Activated T-cell treated with anti-CD3 and anti-CD28 coated beads for 1 hour (primary cell): ENCODE results near the gene MRPL58.
"Not testable (repeated sequence)": the region's sequence is repeated elsewhere in the genome, so short reads cannot be mapped to it uniquely, and the experiment has no call there.

Source experiments
- DNase-seq: peaks from one replicate; pipeline ENCODE4 v3.0.0-alpha.2; 2020; ENCODE audit warnings: low read depth

MRPL58 gene

DNA sequence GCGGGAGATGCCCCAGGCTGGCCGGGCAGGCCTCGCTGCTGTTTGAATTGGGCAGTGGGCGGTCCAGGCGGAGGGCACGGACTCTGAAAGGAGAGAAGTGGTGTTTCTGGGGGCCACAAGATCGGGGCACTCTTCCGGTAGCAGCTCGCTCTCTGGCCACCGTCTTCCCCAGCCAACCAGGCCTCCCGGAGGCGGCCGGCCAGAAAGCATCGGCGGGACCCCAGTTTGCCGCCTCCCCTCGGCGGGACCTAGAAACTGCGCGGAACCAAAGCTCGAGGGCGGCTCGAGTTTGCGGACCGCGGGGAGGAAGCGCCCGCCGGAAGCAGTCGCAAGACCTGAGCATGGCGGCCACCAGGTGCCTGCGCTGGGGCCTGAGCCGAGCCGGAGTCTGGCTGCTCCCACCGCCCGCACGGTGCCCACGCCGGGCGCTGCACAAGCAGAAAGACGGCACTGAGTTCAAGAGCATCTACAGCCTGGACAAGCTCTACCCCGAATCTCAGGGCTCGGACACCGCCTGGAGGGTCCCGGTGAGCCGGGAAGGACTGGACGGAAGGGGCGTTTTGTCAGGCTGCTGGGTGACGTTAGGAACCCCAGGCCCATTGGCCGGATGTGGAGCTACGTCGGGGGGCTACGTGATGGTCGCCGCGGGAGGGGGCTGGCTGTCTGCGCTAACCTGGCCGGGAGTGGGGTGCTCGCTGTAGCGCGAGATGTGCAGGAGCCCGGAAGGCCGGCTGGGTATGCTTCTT, at the start of gene MRPL58:
Gene MRPL58, plus strand, starts transcription at position 325 of the 746 bp plus-strand sequence. Its CDS starts 17 bp downstream, at position 342.
- peak; percentile 65 for DNase-seq

DNA sequence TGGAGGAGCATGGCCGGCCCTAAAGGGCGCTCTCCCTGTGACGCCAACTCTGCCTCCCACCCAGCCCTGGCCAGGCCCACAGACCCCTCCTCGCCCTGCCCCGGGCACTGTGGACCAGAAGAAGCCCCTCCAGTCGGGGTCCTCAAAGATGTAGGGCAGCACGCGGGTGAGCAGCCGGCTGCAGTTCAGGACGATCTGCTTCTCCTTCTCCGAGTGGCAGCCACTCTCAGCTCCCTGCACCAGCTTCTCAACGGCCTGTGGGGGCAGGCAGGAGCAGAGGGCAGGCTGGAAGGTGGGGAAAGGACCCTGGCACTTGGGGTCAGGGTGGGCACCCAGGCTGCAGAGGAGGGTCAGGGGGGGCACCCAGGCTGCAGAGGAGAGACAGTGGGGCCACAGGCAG, 48.8 kb upstream of the MRPL58 start:
- DNase-seq = no peak

- no peak for DNase-seq
Observed at GRCh38 chr17:74964246-74964761, 48.2 kb upstream of the MRPL58 start.

GRCh38 chr17:74964988-74965622, 47.4 kb upstream of the MRPL58 start:
- DNase-seq = no peak

DNA sequence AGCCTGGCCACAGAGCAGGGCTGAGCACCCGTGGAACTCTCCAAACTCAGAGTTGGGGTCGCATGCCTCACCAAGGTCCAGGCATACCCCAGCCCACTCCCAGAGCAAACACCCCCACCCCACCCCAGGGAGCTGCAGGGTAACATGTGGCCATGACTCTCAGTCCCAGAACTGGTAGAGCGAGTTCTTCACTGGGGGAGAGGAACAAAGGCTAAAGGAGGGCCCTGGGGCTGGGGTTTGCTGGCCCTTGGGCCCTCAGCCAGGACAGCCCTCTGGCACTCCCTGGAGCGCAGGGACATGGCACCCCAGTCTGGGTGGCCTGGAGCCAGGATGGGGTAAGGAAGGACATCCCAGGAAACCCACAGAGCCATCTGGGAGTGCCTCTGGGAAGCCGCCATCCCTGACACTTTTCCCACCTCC, 44.1 kb upstream of the MRPL58 start:
- DNase-seq = no peak

DNA sequence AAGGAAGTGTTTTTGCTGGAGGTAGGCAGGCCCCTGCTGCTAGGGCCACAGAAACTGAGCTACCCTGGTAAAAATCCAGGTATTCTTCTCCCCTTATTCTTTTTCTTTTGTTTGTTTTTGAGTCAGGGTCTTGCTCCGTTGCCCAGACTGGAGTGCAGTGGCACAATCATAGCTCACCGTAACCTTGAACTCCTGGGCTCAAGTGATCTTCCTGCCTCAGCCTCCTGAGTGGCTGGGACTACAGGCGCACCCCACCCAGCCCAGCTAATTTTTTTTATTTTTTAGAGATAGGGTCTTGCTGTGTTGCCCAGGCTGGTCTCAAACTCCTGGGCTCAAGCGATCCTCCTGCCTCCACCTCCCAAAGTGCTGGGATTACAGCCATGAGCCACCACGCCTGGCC, 43.0 kb upstream of the MRPL58 start:
- not testable (repeated sequence) for DNase-seq

GRCh38 chr17:74970395-74970794, 42.1 kb upstream of the MRPL58 start:
- no peak for DNase-seq

- DNase-seq = no peak
Observed at GRCh38 chr17:74971069-74971841, 41.2 kb upstream of the MRPL58 start.

DNA sequence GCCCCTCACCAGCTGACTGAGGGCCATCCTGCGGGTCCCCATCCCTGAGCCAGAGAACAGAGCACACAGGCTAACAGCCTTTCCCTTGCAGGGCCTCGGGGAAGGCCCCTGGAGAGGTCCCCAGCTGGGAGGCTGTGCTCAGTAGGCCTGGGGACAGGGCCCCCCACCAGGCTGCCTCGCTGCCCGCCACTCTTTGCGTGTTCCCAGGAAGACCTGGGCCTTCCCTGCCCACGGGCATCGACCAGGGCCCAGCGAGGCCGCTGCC, 40.7 kb upstream of the MRPL58 start:
- no peak for DNase-seq

- DNase-seq = peak; percentile 77
Observed at GRCh38 chr17:74972107-74972972, 40.1 kb upstream of the MRPL58 start, which contains the start of gene HID1. HID1 (minus strand) TSS chr17:74972759; CDS start chr17:74972656, 103 bp downstream.

DNA sequence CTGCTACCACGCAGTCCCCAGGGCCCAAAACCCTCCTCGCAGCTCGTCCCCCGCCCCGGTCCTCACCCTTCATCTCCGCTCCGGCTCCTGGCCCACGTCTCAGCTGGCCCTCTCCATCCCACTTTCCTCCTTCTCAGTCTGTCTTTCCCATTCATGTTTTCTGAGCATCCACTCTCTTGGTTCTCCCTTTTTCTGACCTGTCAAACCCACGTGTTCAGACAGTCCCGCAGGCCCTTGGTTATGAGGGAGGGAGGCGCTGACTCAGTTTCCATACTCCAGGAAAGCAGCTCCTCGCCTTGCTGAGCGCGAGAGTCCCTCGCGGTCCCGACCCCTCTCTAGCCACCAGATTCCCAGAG, 39.5 kb upstream of the MRPL58 start:
- no peak for DNase-seq

GRCh38 chr17:74975943-74976342, 36.5 kb upstream of the MRPL58 start:
- no peak for DNase-seq

- no peak for DNase-seq
Observed at GRCh38 chr17:74977802-74978201, 34.7 kb upstream of the MRPL58 start.

DNA sequence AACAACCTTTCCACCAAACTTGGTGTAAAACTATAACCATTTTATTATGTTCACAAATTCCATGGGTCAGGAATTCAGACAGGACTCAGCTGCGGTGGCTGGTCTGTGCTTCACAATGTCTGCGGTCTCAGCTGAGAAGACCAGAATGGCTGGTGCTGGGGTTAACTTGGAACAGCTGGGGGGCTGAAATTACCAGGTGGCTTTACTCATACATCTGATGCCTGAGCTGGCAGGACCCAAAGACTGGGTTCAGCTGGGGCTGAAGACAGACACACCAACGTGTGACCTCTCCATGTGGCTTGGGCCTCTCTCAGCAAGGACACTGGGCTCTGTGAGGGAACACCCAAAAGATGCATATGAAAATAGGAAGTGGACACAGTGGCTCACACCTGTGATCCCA, 34.2 kb upstream of the MRPL58 start:
- no peak for DNase-seq

- DNase-seq = no peak
Observed at GRCh38 chr17:74979408-74980146, 32.9 kb upstream of the MRPL58 start.

GRCh38 chr17:74981318-74981978, 31.0 kb upstream of the MRPL58 start:
- no peak for DNase-seq

DNA sequence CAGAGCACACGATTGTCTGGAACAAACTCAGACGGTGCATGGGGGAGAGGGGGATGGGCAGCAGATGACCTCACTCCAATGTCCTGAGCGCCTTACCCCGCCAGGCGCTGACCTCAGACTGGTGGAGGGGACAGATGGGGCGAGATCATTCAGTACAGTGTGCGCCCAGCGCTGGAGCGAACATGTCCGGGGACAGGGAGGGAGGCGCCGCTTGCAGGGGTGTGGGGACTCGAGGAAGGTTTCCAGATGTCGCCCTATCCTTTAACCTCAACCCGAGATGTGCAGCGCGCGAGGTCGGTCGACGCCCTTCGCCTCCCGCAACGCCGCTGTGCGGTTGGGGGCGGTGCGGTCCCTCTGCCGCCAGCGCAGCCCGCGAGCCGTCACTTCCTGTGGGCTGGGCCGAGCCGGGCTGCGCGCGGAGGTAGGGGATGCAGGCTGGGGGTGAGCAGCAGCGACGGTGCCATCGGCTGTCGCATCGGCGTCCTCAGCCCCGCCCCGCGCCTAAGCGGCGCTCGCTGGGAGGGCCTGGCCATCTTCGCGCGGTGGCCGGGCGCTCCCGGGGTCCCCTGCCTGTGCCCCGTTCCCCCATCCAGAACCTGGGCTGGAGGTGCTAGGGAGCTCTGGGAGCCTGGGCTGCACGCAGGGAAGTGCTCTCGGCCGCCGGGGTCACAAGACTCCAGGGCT, 30.3 kb upstream of the MRPL58 start:
- DNase-seq = peak; percentile 60

GRCh38 chr17:74982663-74983313, 29.7 kb upstream of the MRPL58 start:
- not testable (repeated sequence) for DNase-seq

DNA sequence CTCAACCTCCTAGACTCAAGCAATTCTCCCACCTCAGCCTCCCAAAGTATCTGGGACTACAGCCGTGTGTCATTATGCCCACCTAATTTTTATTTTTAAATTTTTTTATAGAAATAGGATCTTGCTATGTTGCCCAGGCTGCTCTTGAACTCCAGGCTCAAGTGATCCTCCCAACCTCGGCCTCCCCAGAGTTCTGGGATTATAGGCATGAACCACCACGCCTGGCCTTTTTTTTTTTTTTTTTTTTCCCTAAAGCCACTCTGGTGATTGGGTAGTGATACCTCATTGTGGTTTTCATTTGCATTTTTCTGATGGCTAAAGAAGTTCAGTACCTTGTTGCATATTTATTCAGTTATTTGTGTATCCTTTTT, 26.3 kb upstream of the MRPL58 start:
- DNase-seq = no peak
